ENCODE measurements around the gene TOGARAM1. TPM values are rescaled to one million over a fixed set of nuclear protein-coding genes. Genes with fewer than 3 reads are reported as not detected.

TOGARAM1 gene
- total RNA-seq, 1 experiment from 2014 or later, result 5.9 TPM

- Mint-ChIP-seq H3K36me3 (ENCODE audit: insufficient read depth, unreplicated experiment) (no peaks in the 10 kb centered on the region), H3K4me3 (ENCODE audit: unreplicated experiment) (no peak overlapping the region), H3K27me3 (ENCODE audit: insufficient read depth, unreplicated experiment) (no peaks in the 10 kb centered on the region), H3K9me3 (ENCODE audit: unreplicated experiment) (no peaks in the 10 kb centered on the region), H3K27ac (ENCODE audit: unreplicated experiment) (no peak overlapping the region), H3K4me1 (ENCODE audit: low read depth, unreplicated experiment) (no peaks in the 10 kb centered on the region)
- H3K27me3 ChIP-seq (replicated peaks; ENCODE audit: control insufficient read depth, insufficient read depth, low read length), result no peaks in the 10 kb centered on the region
- no TSS peak for BruUV-seq (replicated peaks)
- no peak for TF ChIP-seq CTCF (IDR thresholded peaks at IDR 0.05; ENCODE audit: insufficient read depth in 1 of 2, low read depth in 1 of 2, low read length in 1 of 2, severe bottlenecking in 1 of 2, unreplicated experiment in 1 of 2)
- H3K36me3 ChIP-seq (ENCODE audit: control insufficient read depth, insufficient read depth, low read length), result no peaks in the 10 kb centered on the region
- no peaks in the 10 kb centered on the region for H3K4me1 ChIP-seq
- no peaks in the 10 kb centered on the region for H3K9me3 ChIP-seq
- intact Hi-C loops (cut with micrococcal nuclease; ENCODE audit: unreplicated experiment), result no loop called here
- POLR2A ChIA-PET, result no interaction called here
- H3K4me3 ChIP-seq (ENCODE audit: low read depth, low read length), result no peak overlapping the region
- CTCF ChIA-PET, result no interaction called here
- no peak for DNase-seq
Measured at GRCh38 chr14:45039390-45039789, 77.4 kb downstream of the TOGARAM1 start.

GRCh38 chr14:45041641-45042040 lies 79.7 kb downstream of the TOGARAM1 start:
- H3K36me3 ChIP-seq (ENCODE audit: control insufficient read depth, insufficient read depth, low read length), result no peaks in the 10 kb centered on the region
- no peaks in the 10 kb centered on the region for H3K9me3 Mint-ChIP-seq (ENCODE audit: unreplicated experiment)
- no peaks in the 10 kb centered on the region for H3K27me3 Mint-ChIP-seq (ENCODE audit: insufficient read depth, unreplicated experiment)
- ChIA-PET CTCF (no interaction called here), POLR2A (no interaction called here)
- no peak overlapping the region for H3K4me3 ChIP-seq (ENCODE audit: low read depth, low read length)
- intact Hi-C loops (cut with micrococcal nuclease; ENCODE audit: unreplicated experiment), result no loop called here
- no peak for DNase-seq
- no peaks in the 10 kb centered on the region for H3K27me3 ChIP-seq (replicated peaks; ENCODE audit: control insufficient read depth, insufficient read depth, low read length)
- H3K9me3 ChIP-seq, result no peaks in the 10 kb centered on the region
- no peak overlapping the region for H3K4me3 Mint-ChIP-seq (ENCODE audit: unreplicated experiment)
- BruUV-seq (replicated peaks), result no TSS peak
- TF ChIP-seq CTCF (IDR thresholded peaks at IDR 0.05; ENCODE audit: insufficient read depth in 1 of 2, low read depth in 1 of 2, low read length in 1 of 2, severe bottlenecking in 1 of 2, unreplicated experiment in 1 of 2), result no peak
- no peak overlapping the region for H3K27ac Mint-ChIP-seq (ENCODE audit: unreplicated experiment)
- H3K4me1 Mint-ChIP-seq (ENCODE audit: low read depth, unreplicated experiment), result no peaks in the 10 kb centered on the region
- no peaks in the 10 kb centered on the region for H3K4me1 ChIP-seq
- peaks cover 2% of the 10 kb centered on the region for H3K36me3 Mint-ChIP-seq (ENCODE audit: insufficient read depth, unreplicated experiment)

- no peak overlapping the region for H3K27ac Mint-ChIP-seq (ENCODE audit: unreplicated experiment)
- H3K27me3 Mint-ChIP-seq (ENCODE audit: insufficient read depth, unreplicated experiment), result no peaks in the 10 kb centered on the region
- no peak overlapping the region for H3K4me3 Mint-ChIP-seq (ENCODE audit: unreplicated experiment)
- DNase-seq, result no peak
- Histone ChIP-seq H3K4me1 (no peaks in the 10 kb centered on the region), H3K27me3 (replicated peaks; ENCODE audit: control insufficient read depth, insufficient read depth, low read length) (no peaks in the 10 kb centered on the region), H3K4me3 (ENCODE audit: low read depth, low read length) (no peak overlapping the region), H3K9me3 (no peaks in the 10 kb centered on the region), H3K36me3 (ENCODE audit: control insufficient read depth, insufficient read depth, low read length) (no peaks in the 10 kb centered on the region)
- intact Hi-C loops (cut with micrococcal nuclease; ENCODE audit: unreplicated experiment), result no loop called here
- POLR2A ChIA-PET, result no interaction called here
- H3K4me1 Mint-ChIP-seq (ENCODE audit: low read depth, unreplicated experiment), result no peaks in the 10 kb centered on the region
- H3K36me3 Mint-ChIP-seq (ENCODE audit: insufficient read depth, unreplicated experiment), result peaks cover 6% of the 10 kb centered on the region
- CTCF ChIA-PET, result no interaction called here
- no peak for TF ChIP-seq CTCF (IDR thresholded peaks at IDR 0.05; ENCODE audit: insufficient read depth in 1 of 2, low read depth in 1 of 2, low read length in 1 of 2, severe bottlenecking in 1 of 2, unreplicated experiment in 1 of 2)
- no peaks in the 10 kb centered on the region for H3K9me3 Mint-ChIP-seq (ENCODE audit: unreplicated experiment)
- BruUV-seq (replicated peaks), result no TSS peak
Measured at GRCh38 chr14:45044638-45045037, 82.6 kb downstream of the TOGARAM1 start.

All from Caco-2 (cell line).